ENCODE data around the gene DNAJC18. TPM values are rescaled to one million over a fixed set of nuclear protein-coding genes. Genes with fewer than 3 reads are reported as not detected.
"Not testable (repeated sequence)": the region's sequence is repeated elsewhere in the genome, so short reads cannot be mapped to it uniquely, and the experiment has no call there.

DNAJC18 gene
- total RNA-seq, 2 donors from 2014 or later, result 5.9 to 8.5 TPM

GRCh38 chr5:139481122-139481533 is 41.8 kb upstream of the DNAJC18 start:
- TF ChIP-seq CTCF (IDR thresholded peaks at IDR 0.05), result no peak
- H3K36me3 ChIP-seq, result peaks cover 40% of the 10 kb centered on the region
- no peaks in the 10 kb centered on the region for H3K27me3 ChIP-seq
- DNase-seq (ENCODE audit: low spot score), result no peak
- H3K4me3 ChIP-seq, result peak overlapping the region; percentile 53 to 60
- H3K4me1 ChIP-seq, result peaks cover 0 to 69% of the 10 kb centered on the region in 2 donors
- H3K27ac ChIP-seq, result peak overlapping the region; percentile 92 to 100
- H3K9me3 ChIP-seq, result no peaks in the 10 kb centered on the region

GRCh38 chr5:139479729-139480128 is 40.4 kb upstream of the DNAJC18 start:
- not testable (repeated sequence) for H3K4me3 ChIP-seq; DNase-seq (ENCODE audit: low spot score); H3K9me3 ChIP-seq; H3K27me3 ChIP-seq
- Histone ChIP-seq H3K4me1 (peaks cover 0 to 73% of the 10 kb centered on the region in 2 donors), H3K36me3 (peaks cover 52% of the 10 kb centered on the region), H3K27ac (peak overlapping the region in 1 of 2 donors; percentile 100)

- peaks cover 0 to 75% of the 10 kb centered on the region in 2 donors for H3K4me1 ChIP-seq
- not testable (repeated sequence) for H3K27me3 ChIP-seq; H3K4me3 ChIP-seq; DNase-seq (ENCODE audit: low spot score); H3K9me3 ChIP-seq
- peak overlapping the region; percentile 59 to 100 for H3K27ac ChIP-seq
- H3K36me3 ChIP-seq, result peaks cover 52% of the 10 kb centered on the region
Observed at GRCh38 chr5:139478657-139479423, 39.5 kb upstream of the DNAJC18 start.

- H3K27me3 ChIP-seq, result no peaks in the 10 kb centered on the region
- H3K27ac ChIP-seq, result no peak overlapping the region
- no peak for TF ChIP-seq CTCF (IDR thresholded peaks at IDR 0.05)
- no peak overlapping the region for H3K4me3 ChIP-seq
- no peaks in the 10 kb centered on the region for H3K9me3 ChIP-seq
- H3K36me3 ChIP-seq, result peaks cover 52% of the 10 kb centered on the region
- DNase-seq (ENCODE audit: low spot score), result no peak
- H3K4me1 ChIP-seq, result peaks cover 0 to 67% of the 10 kb centered on the region in 2 donors
Observed at GRCh38 chr5:139475865-139476617, 36.7 kb upstream of the DNAJC18 start.

GRCh38 chr5:139474890-139475791 is 35.8 kb upstream of the DNAJC18 start:
- Histone ChIP-seq H3K27ac (peak overlapping the region in 1 of 2 donors; percentile 13), H3K27me3 (no peaks in the 10 kb centered on the region), H3K4me1 (peaks cover 0 to 58% of the 10 kb centered on the region in 2 donors), H3K9me3 (no peaks in the 10 kb centered on the region), H3K36me3 (peaks cover 44% of the 10 kb centered on the region), H3K4me3 (no peak overlapping the region)
- no peak for DNase-seq (ENCODE audit: low spot score)
- TF ChIP-seq CTCF (IDR thresholded peaks at IDR 0.05), result no peak

- DNase-seq (ENCODE audit: low spot score), result no peak
- Histone ChIP-seq H3K36me3 (peaks cover 35% of the 10 kb centered on the region), H3K4me3 (no peak overlapping the region), H3K27ac (peak overlapping the region; percentile 47 to 58), H3K27me3 (no peaks in the 10 kb centered on the region), H3K9me3 (no peaks in the 10 kb centered on the region), H3K4me1 (peaks cover 0 to 46% of the 10 kb centered on the region in 2 donors)
- no peak for TF ChIP-seq CTCF (IDR thresholded peaks at IDR 0.05)
Observed at GRCh38 chr5:139473565-139473964, 34.2 kb upstream of the DNAJC18 start.

Data from right atrium auricular region (tissue), 2 donors.